ENCODE data around the gene SULT1B1. TPM values are rescaled to one million over a fixed set of nuclear protein-coding genes. Genes with fewer than 3 reads are reported as not detected.

The SULT1B1 gene
- total and polyA plus RNA-seq, 10 of the 15 experiments (the other 5 are each of a cell fraction or from before 2014, with no cell fraction given): 0.01 to 0.05 (median 0.01) TPM; not detected in 7

GRCh38 chr4:69764311-69764710 lies 3.9 kb upstream of the SULT1B1 start:
- Histone ChIP-seq H3K4me3 (no peak overlapping the region), H3K36me3 (ENCODE audit: control insufficient read depth in 2 of 2, insufficient read depth in 2 of 2, low read length in 1 of 2) (no peaks in the 10 kb centered on the region), H3K27ac (ENCODE audit: control insufficient read depth, insufficient read depth) (no peak overlapping the region)

More at GRCh38 chr4:69764311-69764710, 3.9 kb upstream of the SULT1B1 start:
- in situ Hi-C loops (cut with MboI) (no loop called here), intact Hi-C loops (cut with micrococcal nuclease; ENCODE audit: unreplicated experiment) (no loop called here)
- no peak for ATAC-seq
- BruUV-seq (replicated peaks): no TSS peak
- Histone ChIP-seq H3K9ac (ENCODE audit: control insufficient read depth, insufficient read depth, low read length) (no peak overlapping the region), H4K20me1 (ENCODE audit: control insufficient read depth, insufficient read depth) (no peaks in the 10 kb centered on the region), H3K4me2 (ENCODE audit: control insufficient read depth, insufficient read depth) (no peak overlapping the region), H2AFZ (ENCODE audit: control insufficient read depth, low read depth, low read length) (no peak overlapping the region), H3K27me3 (replicated peaks in 1 of 2; ENCODE audit: control insufficient read depth in 2 of 2, insufficient read depth in 2 of 2, low read length in 1 of 2) (no peaks in the 10 kb centered on the region), H3K9me3 (replicated peaks; ENCODE audit: control insufficient read depth, insufficient read depth, low read length) (no peaks in the 10 kb centered on the region), H3K79me2 (ENCODE audit: control insufficient read depth, insufficient read depth, low read length) (no peaks in the 10 kb centered on the region), H3K4me1 (ENCODE audit: control insufficient read depth, insufficient read depth, low read length) (no peaks in the 10 kb centered on the region)
- WGBS (ENCODE audit: insufficient coverage, insufficient replicate concordance, low lambda C conversion rate, missing lambda C conversion rate): 0% methylated on average over 1 of the region's 1 CpG
- FAIRE-seq: no peak
- POLR2A ChIA-PET: no interaction called here
- SMC1A ChIA-PET (ENCODE audit: uncharacterized antibody, unreplicated experiment): no interaction called here
- TF ChIP-seq TCF12 (IDR thresholded peaks at IDR 0.05; ENCODE audit: low read depth, low read length): no peak
- no peak for TF ChIP-seq ZSCAN29 (IDR thresholded peaks at IDR 0.05)
- TF ChIP-seq ZNF274 (IDR thresholded peaks at IDR 0.05; ENCODE audit: insufficient read depth, insufficient read length): no peak
- no peak for TF ChIP-seq CHD1 (IDR thresholded peaks at IDR 0.05; ENCODE audit: low read depth, low read length)
- TF ChIP-seq KDM1A (IDR thresholded peaks at IDR 0.05; ENCODE audit: borderline replicate concordance): no peak
- no peak for TF ChIP-seq ZNF217 (IDR thresholded peaks at IDR 0.05)
- TF ChIP-seq PAX8 (IDR thresholded peaks at IDR 0.05): no peak
- TF ChIP-seq ETV6 (conservative IDR thresholded peaks at IDR 0.05 in 1 of 2, IDR thresholded peaks at IDR 0.05 in 1 of 2; ENCODE audit: borderline replicate concordance in 1 of 2, low read depth in 1 of 2): no peak
- no peak for TF ChIP-seq IRF3 (IDR thresholded peaks at IDR 0.05)
- no peak for TF ChIP-seq CBX5 (IDR thresholded peaks at IDR 0.05; ENCODE audit: low read depth)
- no peak for TF ChIP-seq E2F4 (IDR thresholded peaks at IDR 0.05; ENCODE audit: low read depth, low read length)
- TF ChIP-seq SRF (IDR thresholded peaks at IDR 0.05; ENCODE audit: low read depth in 2 of 2, low read length in 2 of 2): no peak
- no peak for DNase-seq (ENCODE audit: low read depth, low spot score)
- CTCF ChIA-PET: interaction anchor here (0.6 to 1.0 kb wide), 3 partner anchors 48 to 178 kb away, joined by 3 read pairs; no protein-coding TSS in a partner anchor
- RAD21 ChIA-PET (ENCODE audit: unreplicated experiment): no interaction called here
